ENCODE data around the gene RAPGEFL1.

Gene RAPGEFL1

GRCh38 chr17:40179923-40180659 is 2.8 kb downstream of the RAPGEFL1 start:
- no peak for ATAC-seq (ENCODE audit: insufficient read depth, low read depth)
- Histone ChIP-seq H3K27me3 (ENCODE audit: insufficient read depth, low read length, poor library complexity) (no peaks in the 10 kb centered on the region), H3K4me1 (ENCODE audit: insufficient read depth, low read length) (no peaks in the 10 kb centered on the region), H3K4me2 (ENCODE audit: insufficient read depth, low read length) (no peak overlapping the region), H3K27ac (ENCODE audit: low read length) (no peak overlapping the region), H3K9me3 (ENCODE audit: insufficient read depth, low read length, severe bottlenecking) (no peaks in the 10 kb centered on the region), H3K9ac (ENCODE audit: low read depth, low read length) (no peak overlapping the region), H3K36me3 (ENCODE audit: insufficient read depth, low read length) (peaks cover 21% of the 10 kb centered on the region), H3K4me3 (ENCODE audit: low read depth in 1 of 2, low read length in 2 of 2) (no peak overlapping the region), H2AFZ (ENCODE audit: low read depth, low read length) (no peak overlapping the region), H3K79me2 (ENCODE audit: insufficient read depth, low read length) (no peaks in the 10 kb centered on the region), H4K20me1 (ENCODE audit: insufficient read depth, low read length) (no peaks in the 10 kb centered on the region)
- no peak for TF ChIP-seq EZH2 (IDR thresholded peaks at IDR 0.05; ENCODE audit: borderline replicate concordance, low read depth, low read length, severe bottlenecking)
- no peak for TF ChIP-seq CTCF (IDR thresholded peaks at IDR 0.05; ENCODE audit: borderline replicate concordance, extremely low read depth, low read length, poor library complexity, severe bottlenecking)
- DNase-seq, result no peak

GRCh38 chr17:40180694-40181093 is 3.4 kb downstream of the RAPGEFL1 start:
- Histone ChIP-seq H4K20me1 (ENCODE audit: insufficient read depth, low read length) (no peaks in the 10 kb centered on the region), H3K27ac (ENCODE audit: low read length) (no peak overlapping the region), H3K4me3 (ENCODE audit: low read depth in 1 of 2, low read length in 2 of 2) (no peak overlapping the region), H3K9me3 (ENCODE audit: insufficient read depth, low read length, severe bottlenecking) (no peaks in the 10 kb centered on the region), H3K9ac (ENCODE audit: low read depth, low read length) (no peak overlapping the region), H3K4me1 (ENCODE audit: insufficient read depth, low read length) (no peaks in the 10 kb centered on the region), H3K36me3 (ENCODE audit: insufficient read depth, low read length) (peaks cover 19% of the 10 kb centered on the region), H3K4me2 (ENCODE audit: insufficient read depth, low read length) (no peak overlapping the region), H2AFZ (ENCODE audit: low read depth, low read length) (no peak overlapping the region), H3K79me2 (ENCODE audit: insufficient read depth, low read length) (no peaks in the 10 kb centered on the region), H3K27me3 (ENCODE audit: insufficient read depth, low read length, poor library complexity) (no peaks in the 10 kb centered on the region)
- DNase-seq (no peak), ATAC-seq (ENCODE audit: insufficient read depth, low read depth) (no peak)
- TF ChIP-seq CTCF (IDR thresholded peaks at IDR 0.05; ENCODE audit: borderline replicate concordance, extremely low read depth, low read length, poor library complexity, severe bottlenecking), result no peak
- no peak for TF ChIP-seq EZH2 (IDR thresholded peaks at IDR 0.05; ENCODE audit: borderline replicate concordance, low read depth, low read length, severe bottlenecking)

GRCh38 chr17:40181205-40181604 is 3.9 kb downstream of the RAPGEFL1 start:
- DNase-seq (no peak), ATAC-seq (ENCODE audit: insufficient read depth, low read depth) (no peak)
- Histone ChIP-seq H3K27ac (ENCODE audit: low read length) (no peak overlapping the region), H3K27me3 (ENCODE audit: insufficient read depth, low read length, poor library complexity) (no peaks in the 10 kb centered on the region), H3K9ac (ENCODE audit: low read depth, low read length) (no peak overlapping the region), H4K20me1 (ENCODE audit: insufficient read depth, low read length) (no peaks in the 10 kb centered on the region), H3K4me1 (ENCODE audit: insufficient read depth, low read length) (no peaks in the 10 kb centered on the region), H3K36me3 (ENCODE audit: insufficient read depth, low read length) (peaks cover 14% of the 10 kb centered on the region), H2AFZ (ENCODE audit: low read depth, low read length) (no peak overlapping the region), H3K9me3 (ENCODE audit: insufficient read depth, low read length, severe bottlenecking) (no peaks in the 10 kb centered on the region), H3K4me2 (ENCODE audit: insufficient read depth, low read length) (no peak overlapping the region), H3K79me2 (ENCODE audit: insufficient read depth, low read length) (no peaks in the 10 kb centered on the region), H3K4me3 (ENCODE audit: low read depth in 1 of 2, low read length in 2 of 2) (no peak overlapping the region)
- TF ChIP-seq EZH2 (IDR thresholded peaks at IDR 0.05; ENCODE audit: borderline replicate concordance, low read depth, low read length, severe bottlenecking), result no peak
- no peak for TF ChIP-seq CTCF (IDR thresholded peaks at IDR 0.05; ENCODE audit: borderline replicate concordance, extremely low read depth, low read length, poor library complexity, severe bottlenecking)

All from DND-41 (cell line).